Measurements from ENCODE around the gene PNMA6F.

PNMA6F gene

DNA sequence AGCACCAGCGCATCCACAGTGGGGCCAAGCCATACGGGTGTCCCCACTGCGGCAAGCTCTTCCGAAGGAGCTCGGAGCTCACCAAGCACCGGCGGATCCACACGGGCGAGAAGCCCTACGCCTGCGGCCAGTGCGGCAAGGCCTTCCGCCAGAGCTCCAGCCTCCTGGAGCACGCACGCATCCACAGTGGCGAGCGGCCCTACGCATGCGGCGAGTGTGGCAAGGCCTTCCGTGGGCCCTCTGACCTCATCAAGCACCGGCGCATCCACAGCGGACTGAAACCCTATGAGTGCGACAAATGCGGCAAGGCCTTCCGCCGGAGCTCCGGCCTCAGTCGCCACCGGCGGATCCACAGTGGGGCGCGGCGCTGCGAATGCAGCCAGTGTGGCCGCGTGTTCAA, 26.0 kb upstream of the PNMA6F start:
- ChIA-PET POLR2A (no interaction called here), CTCF (no interaction called here)
- no peak for DNase-seq (ENCODE audit: extremely low spot score)
- TF ChIP-seq CTBP1 (IDR thresholded peaks at IDR 0.05; ENCODE audit: borderline replicate concordance) (no peak), HDGF (IDR thresholded peaks at IDR 0.05; ENCODE audit: borderline replicate concordance) (no peak), TARDBP (IDR thresholded peaks at IDR 0.05) (no peak), NFRKB (IDR thresholded peaks at IDR 0.05) (no peak), ELF4 (IDR thresholded peaks at IDR 0.05) (no peak), FOXA1 (IDR thresholded peaks at IDR 0.05) (no peak), L3MBTL2 (conservative IDR thresholded peaks at IDR 0.05) (no peak), ARNT (IDR thresholded peaks at IDR 0.05) (no peak), SUZ12 (IDR thresholded peaks at IDR 0.05) (no peak), BHLHE40 (IDR thresholded peaks at IDR 0.05; ENCODE audit: borderline replicate concordance) (no peak)

DNA sequence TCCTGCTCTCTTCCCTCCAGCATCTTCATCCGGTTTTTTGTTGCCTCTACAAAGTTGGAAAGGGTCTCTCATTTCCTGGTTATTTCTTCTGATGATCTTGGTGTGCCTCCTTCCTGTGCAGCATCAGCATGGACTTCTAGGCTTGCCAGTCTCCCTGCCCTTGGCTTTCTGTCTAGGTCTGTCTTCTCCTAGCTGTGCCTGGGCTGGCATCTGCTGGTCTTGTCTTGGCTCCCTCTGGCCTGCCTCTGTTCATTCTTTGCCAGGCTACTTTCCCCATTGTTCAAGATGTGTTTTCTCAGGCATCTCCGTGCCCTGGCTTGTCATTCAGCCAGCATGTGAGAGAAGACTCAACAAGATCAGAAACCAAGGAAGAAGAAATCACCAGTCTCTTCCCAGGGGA, 22.1 kb upstream of the PNMA6F start:
- TF ChIP-seq LEF1 (IDR thresholded peaks at IDR 0.05; ENCODE audit: borderline replicate concordance) (no peak), TARDBP (IDR thresholded peaks at IDR 0.05) (no peak), ELF4 (IDR thresholded peaks at IDR 0.05) (no peak), BHLHE40 (IDR thresholded peaks at IDR 0.05; ENCODE audit: borderline replicate concordance) (no peak), NFRKB (IDR thresholded peaks at IDR 0.05) (no peak)
- TF ChIP-seq, protein P1, sequence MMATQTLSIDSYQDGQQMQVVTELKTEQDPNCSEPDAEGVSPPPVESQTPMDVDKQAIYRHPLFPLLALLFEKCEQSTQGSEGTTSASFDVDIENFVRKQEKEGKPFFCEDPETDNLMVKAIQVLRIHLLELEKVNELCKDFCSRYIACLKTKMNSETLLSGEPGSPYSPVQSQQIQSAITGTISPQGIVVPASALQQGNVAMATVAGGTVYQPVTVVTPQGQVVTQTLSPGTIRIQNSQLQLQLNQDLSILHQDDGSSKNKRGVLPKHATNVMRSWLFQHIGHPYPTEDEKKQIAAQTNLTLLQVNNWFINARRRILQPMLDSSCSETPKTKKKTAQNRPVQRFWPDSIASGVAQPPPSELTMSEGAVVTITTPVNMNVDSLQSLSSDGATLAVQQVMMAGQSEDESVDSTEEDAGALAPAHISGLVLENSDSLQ (IDR thresholded peaks at IDR 0.05), result no peak
- ChIA-PET CTCF (no interaction called here), POLR2A (interaction anchor here (1.5 kb wide), 1 partner anchor 9 kb away, joined by 4 read pairs; the partner anchor contains the start of gene ZNF275)
- no peak for DNase-seq (ENCODE audit: extremely low spot score)

- TF ChIP-seq NFRKB (IDR thresholded peaks at IDR 0.05) (no peak), BHLHE40 (IDR thresholded peaks at IDR 0.05; ENCODE audit: borderline replicate concordance) (no peak), SP1 (IDR thresholded peaks at IDR 0.05) (no peak), FOXK2 (IDR thresholded peaks at IDR 0.05) (no peak), ARNT (IDR thresholded peaks at IDR 0.05) (no peak), FOXM1 (IDR thresholded peaks at IDR 0.05; ENCODE audit: borderline replicate concordance) (no peak), ZNF384 (IDR thresholded peaks at IDR 0.05) (no peak), TARDBP (IDR thresholded peaks at IDR 0.05) (no peak), HDGF (IDR thresholded peaks at IDR 0.05; ENCODE audit: borderline replicate concordance) (no peak), LEF1 (IDR thresholded peaks at IDR 0.05; ENCODE audit: borderline replicate concordance) (no peak), L3MBTL2 (conservative IDR thresholded peaks at IDR 0.05) (no peak)
- TF ChIP-seq, protein P1 (IDR thresholded peaks at IDR 0.05), result no peak
- ChIA-PET POLR2A (interaction anchor here (1.5 kb wide), 1 partner anchor 8 kb away, joined by 4 read pairs; the partner anchor contains the start of gene ZNF275), CTCF (no interaction called here)
- no peak for DNase-seq (ENCODE audit: extremely low spot score)
These were observed 21.4 kb upstream of the PNMA6F start for GRCh38 chrX:153342762-153343558.

DNA sequence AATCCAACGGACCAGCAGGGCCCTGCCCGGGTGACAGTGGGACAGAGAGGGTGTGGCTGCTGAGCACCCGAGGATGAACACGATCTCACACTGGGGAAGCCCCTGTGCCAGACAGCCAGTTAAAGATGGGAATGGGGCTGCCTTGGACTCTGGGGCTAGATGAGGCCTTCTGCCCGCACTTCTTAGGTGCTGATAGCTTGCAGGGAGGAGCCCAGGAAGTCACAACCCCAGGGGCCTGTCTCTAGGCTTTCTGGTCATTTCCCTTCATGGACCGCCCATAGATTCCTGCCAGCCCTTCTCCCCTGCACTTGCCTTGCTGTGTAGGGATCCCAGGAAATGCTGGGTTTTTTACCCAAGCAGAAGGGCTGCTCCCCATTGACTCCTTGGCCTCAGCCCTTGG, 18.5 kb upstream of the PNMA6F start:
- DNase-seq (ENCODE audit: extremely low spot score), result peak; percentile 6
- POLR2A ChIA-PET, result interaction anchor here (0.6 kb wide), 1 partner anchor 1572 kb away, joined by 3 read pairs; no protein-coding TSS in a partner anchor
- no peak for TF ChIP-seq TARDBP (IDR thresholded peaks at IDR 0.05)
- TF ChIP-seq, protein P1 (IDR thresholded peaks at IDR 0.05), result no peak
- no peak for TF ChIP-seq L3MBTL2 (conservative IDR thresholded peaks at IDR 0.05)
- no peak for TF ChIP-seq NFRKB (IDR thresholded peaks at IDR 0.05)
- TF ChIP-seq SUZ12 (IDR thresholded peaks at IDR 0.05), result no peak
- TF ChIP-seq LEF1 (IDR thresholded peaks at IDR 0.05; ENCODE audit: borderline replicate concordance), result no peak
- no peak for TF ChIP-seq FOXK2 (IDR thresholded peaks at IDR 0.05)
- TF ChIP-seq ZNF384 (IDR thresholded peaks at IDR 0.05), result no peak
- TF ChIP-seq SP1 (IDR thresholded peaks at IDR 0.05), result no peak
- CTCF ChIA-PET, result no interaction called here

DNA sequence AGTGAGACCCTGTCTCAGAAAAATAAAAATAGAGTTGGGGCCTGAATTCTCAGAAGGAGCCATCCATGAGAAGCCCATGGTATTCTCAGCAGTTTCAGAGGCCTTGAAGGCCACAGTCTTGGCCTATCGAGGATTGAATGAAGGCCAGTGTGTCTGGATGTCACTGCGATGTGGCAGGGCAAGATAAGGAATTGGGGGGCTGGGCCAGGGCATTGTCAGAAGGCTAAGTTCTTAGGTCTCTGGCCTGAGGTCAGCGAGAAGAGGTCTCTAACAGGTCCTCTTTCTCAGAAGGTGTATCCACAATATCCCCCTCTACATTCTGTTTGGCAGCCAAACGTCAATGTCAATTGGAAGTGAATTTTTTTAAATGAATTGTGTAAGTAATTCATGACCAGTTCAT, 18.1 kb upstream of the PNMA6F start:
- DNase-seq (ENCODE audit: extremely low spot score), result no peak
- ChIA-PET POLR2A (no interaction called here), CTCF (no interaction called here)
- no peak for TF ChIP-seq ZNF384 (IDR thresholded peaks at IDR 0.05)
- no peak for TF ChIP-seq TARDBP (IDR thresholded peaks at IDR 0.05)
- no peak for TF ChIP-seq ARNT (IDR thresholded peaks at IDR 0.05)

DNA sequence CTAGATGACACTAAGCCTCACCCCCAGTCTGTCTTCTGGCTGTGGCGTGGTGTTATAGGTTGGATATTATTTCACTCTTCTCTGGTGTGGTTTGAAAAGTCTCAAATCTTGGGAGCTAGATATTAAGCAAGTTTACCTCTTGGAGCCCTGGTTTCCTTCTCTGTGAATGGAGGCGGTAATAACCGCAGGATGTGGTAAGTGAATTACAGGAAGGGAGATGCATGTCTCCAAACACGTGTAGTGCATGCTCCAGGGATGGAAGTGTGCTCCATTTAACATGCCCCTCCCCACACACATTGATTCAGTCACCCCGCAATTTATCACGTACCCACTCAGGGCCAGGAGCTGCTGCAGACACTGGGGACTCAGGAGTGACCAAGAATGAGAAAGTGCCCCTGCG, 17.3 kb upstream of the PNMA6F start:
- no peak for TF ChIP-seq LEF1 (IDR thresholded peaks at IDR 0.05; ENCODE audit: borderline replicate concordance)
- no peak for TF ChIP-seq L3MBTL2 (conservative IDR thresholded peaks at IDR 0.05)
- no peak for TF ChIP-seq FOXM1 (IDR thresholded peaks at IDR 0.05; ENCODE audit: borderline replicate concordance)
- TF ChIP-seq FOXA1 (IDR thresholded peaks at IDR 0.05), result no peak
- no peak for TF ChIP-seq NFRKB (IDR thresholded peaks at IDR 0.05)
- POLR2A ChIA-PET, result no interaction called here

DNA sequence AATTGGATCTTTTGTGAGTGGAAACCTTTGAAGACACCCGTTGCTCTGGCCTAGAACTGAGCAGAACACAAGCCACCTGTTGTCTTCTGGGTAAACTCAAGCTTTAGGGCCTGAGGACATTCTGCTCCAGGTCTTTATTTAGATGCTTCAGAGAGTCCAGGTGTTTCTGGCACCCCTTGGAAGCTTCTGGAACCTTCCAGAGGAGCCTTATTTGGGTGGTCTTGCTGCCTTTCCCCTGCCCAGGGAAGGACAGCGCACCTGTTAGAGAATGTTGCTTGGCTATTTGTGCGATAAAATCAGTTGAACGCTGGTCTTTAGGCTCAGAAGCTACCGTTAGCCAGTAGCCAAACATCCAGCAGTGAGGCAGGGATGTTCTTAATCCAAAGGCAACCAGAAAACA, 15.4 kb upstream of the PNMA6F start:
- no peak for TF ChIP-seq ELF4 (IDR thresholded peaks at IDR 0.05)
- no peak for TF ChIP-seq HDGF (IDR thresholded peaks at IDR 0.05; ENCODE audit: borderline replicate concordance)
- no peak for TF ChIP-seq FOXM1 (IDR thresholded peaks at IDR 0.05; ENCODE audit: borderline replicate concordance)
- TF ChIP-seq TARDBP (IDR thresholded peaks at IDR 0.05), result no peak
- TF ChIP-seq ARNT (IDR thresholded peaks at IDR 0.05), result no peak
- ChIA-PET POLR2A (no interaction called here), CTCF (no interaction called here)
- no peak for DNase-seq (ENCODE audit: extremely low spot score)

More for the DNA sequence above, 17.3 kb upstream of the PNMA6F start:
- DNase-seq (ENCODE audit: extremely low spot score), result no peak
- CTCF ChIA-PET, result no interaction called here

Data from HEK293T (cell line).